GM12878 (cell line): Measurements from ENCODE around the gene DIS3L2.

Source experiments
- BCL3 ChIP-seq: IDR thresholded peaks from 2 replicates; pipeline ENCODE4 v1.6.1; 2011; ENCODE audit warnings: borderline replicate concordance, low read depth, mild to moderate bottlenecking, moderate library complexity, low read length; ENCODE audit not compliant: insufficient read depth, poor library complexity, severe bottlenecking
- CEBPZ ChIP-seq: fragments of 150-350 bp; IDR thresholded peaks from 2 replicates; pipeline ENCODE4 v1.6.1; 2016; ENCODE audit warnings: low read depth, low read length
- CTCF ChIP-seq, 3 experiments: IDR thresholded peaks in 2 of 3; conservative IDR thresholded peaks in 1 of 3; 2 replicates each; pipeline ENCODE4 v1.5.1; 2011; ENCODE audit warnings: low read depth in 3 of 3, low read length in 3 of 3, mild to moderate bottlenecking in 3 of 3, control low read depth in 2 of 3, moderate library complexity in 2 of 3, inconsistent platforms in 1 of 3, mixed read lengths in 1 of 3; ENCODE audit not compliant: control insufficient read depth in 2 of 3, insufficient read depth in 1 of 3; ENCODE audit errors: extremely low read depth in 1 of 3
- EZH2 ChIP-seq: IDR thresholded peaks from 2 replicates; pipeline ENCODE4 v1.6.1; 2012; ENCODE audit warnings: low read depth, mild to moderate bottlenecking, control low read depth, inconsistent platforms, low read length, borderline replicate concordance; ENCODE audit not compliant: control insufficient read depth
- POLR2A ChIP-seq: IDR thresholded peaks from 2 replicates; pipeline ENCODE4 v1.6.1; 2011; ENCODE audit warnings: low read depth, mild to moderate bottlenecking, low read length
- POLR2AphosphoS5 ChIP-seq: IDR thresholded peaks from 2 replicates; pipeline ENCODE4 v1.6.1; 2011; ENCODE audit warnings: mild to moderate bottlenecking, low read length, inconsistent platforms

- TF ChIP-seq CTCF (IDR thresholded peaks at IDR 0.05 in 2 of 3, conservative IDR thresholded peaks at IDR 0.05 in 1 of 3; ENCODE audit: control insufficient read depth in 2 of 3, extremely low read depth in 1 of 3, insufficient read depth in 1 of 3, low read depth in 3 of 3, low read length in 3 of 3) (no peak), POLR2AphosphoS5 (no peak), BCL3 (no peak), POLR2A (no peak), CEBPZ (no peak), EZH2 (no peak)
Measured at GRCh38 chr2:232124309-232124708, 162.8 kb downstream of the DIS3L2 start.
